Measurements from ENCODE around the gene ZNF275.
"Not testable (repeated sequence)": the region's sequence is repeated elsewhere in the genome, so short reads cannot be mapped to it uniquely, and the experiment has no call there.

The ZNF275 gene

GRCh38 chrX:153333821-153334653 lies at the start of gene ZNF275:
Gene ZNF275, plus strand, starts transcription at chrX:153334153. Its CDS starts 2,527 bp downstream, at chrX:153336680.
- peak; percentile 73 for DNase-seq (ENCODE audit: low read depth)

GRCh38 chrX:153285678-153286077 lies 48.3 kb upstream of the ZNF275 start:
- not testable (repeated sequence) for DNase-seq (ENCODE audit: low read depth)

GRCh38 chrX:153288807-153289206 lies 45.1 kb upstream of the ZNF275 start:
- not testable (repeated sequence) for DNase-seq (ENCODE audit: low read depth)

GRCh38 chrX:153293485-153294071 lies 40.4 kb upstream of the ZNF275 start:
- DNase-seq (ENCODE audit: low read depth) = not testable (repeated sequence)

- no peak for DNase-seq (ENCODE audit: low read depth)
Observed at GRCh38 chrX:153297376-153297775, 36.6 kb upstream of the ZNF275 start.

GRCh38 chrX:153299855-153300254 lies 34.1 kb upstream of the ZNF275 start:
- no peak for DNase-seq (ENCODE audit: low read depth)

- no peak for DNase-seq (ENCODE audit: low read depth)
Observed at GRCh38 chrX:153301746-153302145, 32.2 kb upstream of the ZNF275 start.

- no peak for DNase-seq (ENCODE audit: low read depth)
Observed at GRCh38 chrX:153302796-153303195, 31.2 kb upstream of the ZNF275 start.

- no peak for DNase-seq (ENCODE audit: low read depth)
Observed at GRCh38 chrX:153303276-153304262, 30.4 kb upstream of the ZNF275 start.

- no peak for DNase-seq (ENCODE audit: low read depth)
Observed at GRCh38 chrX:153304988-153305736, 28.8 kb upstream of the ZNF275 start.

GRCh38 chrX:153305972-153306371 lies 28.0 kb upstream of the ZNF275 start:
- DNase-seq (ENCODE audit: low read depth) = no peak

- DNase-seq (ENCODE audit: low read depth) = no peak
Observed at GRCh38 chrX:153306527-153307115, 27.3 kb upstream of the ZNF275 start.

- DNase-seq (ENCODE audit: low read depth) = no peak
Observed at GRCh38 chrX:153307276-153308178, 26.4 kb upstream of the ZNF275 start.

- DNase-seq (ENCODE audit: low read depth) = no peak
Observed at GRCh38 chrX:153310901-153311300, 23.1 kb upstream of the ZNF275 start.

- DNase-seq (ENCODE audit: low read depth) = no peak
Observed at GRCh38 chrX:153312041-153312440, 21.9 kb upstream of the ZNF275 start.

GRCh38 chrX:153312842-153313241 lies 21.1 kb upstream of the ZNF275 start:
- DNase-seq (ENCODE audit: low read depth) = no peak

GRCh38 chrX:153317306-153317705 lies 16.6 kb upstream of the ZNF275 start:
- DNase-seq (ENCODE audit: low read depth) = no peak

- DNase-seq (ENCODE audit: low read depth) = no peak
Observed at GRCh38 chrX:153317996-153318722, 15.8 kb upstream of the ZNF275 start.

- DNase-seq (ENCODE audit: low read depth) = no peak
Observed at GRCh38 chrX:153318811-153319210, 15.1 kb upstream of the ZNF275 start.

All from activated T-helper 1 cell treated with Interleukin-2 at 50 U/mL for 16 hours (primary cell).